GM21528 (cell line): ENCODE results near the gene EGLN2.
"Not testable (repeated sequence)": the region's sequence is repeated elsewhere in the genome, so short reads cannot be mapped to it uniquely, and the experiment has no call there.

Source experiments
- ATAC-seq: cut with Tn5 transposase; IDR thresholded peaks from one replicate; pipeline ENCODE4 v1.9.1; 2021; ENCODE audit warnings: mild to moderate bottlenecking, moderate library complexity; ENCODE audit not compliant: unreplicated experiment, low FRiP score

EGLN2 gene

DNA sequence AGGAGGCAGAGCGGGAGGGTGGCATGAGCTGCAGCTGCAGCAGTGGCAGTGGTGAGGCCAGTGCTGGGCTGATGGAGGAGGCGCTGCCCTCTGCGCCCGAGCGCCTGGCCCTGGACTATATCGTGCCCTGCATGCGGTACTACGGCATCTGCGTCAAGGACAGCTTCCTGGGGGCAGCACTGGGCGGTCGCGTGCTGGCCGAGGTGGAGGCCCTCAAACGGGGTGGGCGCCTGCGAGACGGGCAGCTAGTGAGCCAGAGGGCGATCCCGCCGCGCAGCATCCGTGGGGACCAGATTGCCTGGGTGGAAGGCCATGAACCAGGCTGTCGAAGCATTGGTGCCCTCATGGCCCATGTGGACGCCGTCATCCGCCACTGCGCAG lies 2.0 kb downstream of the EGLN2 start:
- no peak for ATAC-seq

DNA sequence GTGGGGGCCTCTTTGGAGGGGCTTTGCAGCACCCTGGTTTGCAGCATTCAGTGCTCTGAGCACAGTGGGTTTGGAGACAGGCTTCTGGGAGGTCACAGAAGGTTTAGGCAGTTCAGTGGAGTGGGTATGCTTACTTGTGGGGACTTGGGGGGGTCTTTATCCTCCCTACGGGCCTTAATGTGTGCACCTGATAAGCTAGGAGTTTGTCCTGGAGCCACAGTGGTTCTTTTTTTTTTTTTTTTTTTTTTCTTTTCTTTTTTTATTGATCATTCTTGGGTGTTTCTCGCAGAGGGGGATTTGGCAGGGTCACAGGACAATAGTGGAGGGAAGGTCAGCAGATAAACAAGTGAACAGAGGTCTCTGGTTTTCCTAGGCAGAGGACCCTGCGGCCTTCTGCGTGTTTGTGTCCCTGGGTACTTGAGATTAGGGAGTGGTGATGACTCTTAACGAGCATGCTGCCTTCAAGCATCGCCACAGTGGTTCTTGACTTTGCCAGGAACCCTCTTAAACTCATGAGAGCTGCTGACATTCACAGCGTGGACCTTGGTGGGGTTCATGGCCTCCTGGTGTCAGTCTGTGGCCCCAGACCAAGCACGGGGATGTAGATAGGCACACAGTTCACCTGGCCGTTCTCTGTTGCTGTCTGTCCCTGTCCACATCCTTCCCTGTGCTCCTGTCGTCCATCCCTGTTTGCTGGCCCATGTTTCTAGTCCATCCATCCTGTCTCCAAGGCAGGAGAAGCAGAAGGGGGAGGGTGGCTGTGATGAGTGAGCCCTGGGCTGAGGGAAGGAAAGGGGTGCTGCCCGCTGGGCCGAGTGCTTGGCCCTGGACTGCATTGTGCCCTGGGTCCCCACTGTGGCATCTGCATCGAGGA lies 2.7 kb downstream of the EGLN2 start:
- ATAC-seq, result no peak

DNA sequence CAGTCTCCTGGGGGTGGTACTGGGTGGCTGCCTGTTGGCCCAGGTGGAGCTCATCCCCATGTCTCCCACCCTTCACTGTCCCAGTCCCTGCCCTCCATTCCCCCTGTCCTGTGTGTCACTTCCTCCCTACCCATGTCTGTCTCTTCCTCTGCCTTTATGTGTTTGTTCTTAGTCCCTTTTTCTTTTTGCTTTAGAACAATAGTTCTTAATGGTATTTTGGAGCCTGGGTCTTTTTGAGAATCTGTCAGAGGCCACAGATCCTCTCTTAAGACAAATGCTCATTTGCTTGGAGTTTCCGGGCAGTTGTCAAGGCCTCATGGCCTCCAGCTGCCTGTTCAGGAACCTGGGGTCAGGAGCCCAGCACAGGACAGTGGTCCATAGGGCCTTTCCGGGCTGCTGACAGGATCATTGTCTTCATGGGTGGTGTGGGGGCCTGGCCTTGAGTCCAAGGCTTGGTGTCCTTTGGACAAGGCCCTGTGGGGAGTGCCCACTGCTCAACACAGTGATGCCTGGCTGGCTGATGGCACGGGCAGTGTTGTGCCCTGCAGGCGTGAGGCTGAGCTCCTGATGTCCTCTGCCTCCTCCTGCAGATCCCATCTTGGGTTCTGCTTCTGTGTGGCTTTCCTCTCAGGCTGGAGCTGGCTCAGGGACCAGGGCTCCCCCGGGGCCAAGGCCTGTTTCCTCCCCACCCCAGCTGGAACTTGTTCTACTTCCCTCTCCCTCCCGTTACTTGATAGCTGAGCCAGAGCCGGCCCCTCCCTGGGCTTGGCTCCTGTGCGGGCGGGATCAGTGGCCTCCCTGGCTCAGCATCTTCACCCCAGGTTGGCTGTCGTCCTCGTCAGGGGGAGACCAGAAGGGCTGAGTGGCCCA lies 3.5 kb downstream of the EGLN2 start:
- no peak for ATAC-seq

DNA sequence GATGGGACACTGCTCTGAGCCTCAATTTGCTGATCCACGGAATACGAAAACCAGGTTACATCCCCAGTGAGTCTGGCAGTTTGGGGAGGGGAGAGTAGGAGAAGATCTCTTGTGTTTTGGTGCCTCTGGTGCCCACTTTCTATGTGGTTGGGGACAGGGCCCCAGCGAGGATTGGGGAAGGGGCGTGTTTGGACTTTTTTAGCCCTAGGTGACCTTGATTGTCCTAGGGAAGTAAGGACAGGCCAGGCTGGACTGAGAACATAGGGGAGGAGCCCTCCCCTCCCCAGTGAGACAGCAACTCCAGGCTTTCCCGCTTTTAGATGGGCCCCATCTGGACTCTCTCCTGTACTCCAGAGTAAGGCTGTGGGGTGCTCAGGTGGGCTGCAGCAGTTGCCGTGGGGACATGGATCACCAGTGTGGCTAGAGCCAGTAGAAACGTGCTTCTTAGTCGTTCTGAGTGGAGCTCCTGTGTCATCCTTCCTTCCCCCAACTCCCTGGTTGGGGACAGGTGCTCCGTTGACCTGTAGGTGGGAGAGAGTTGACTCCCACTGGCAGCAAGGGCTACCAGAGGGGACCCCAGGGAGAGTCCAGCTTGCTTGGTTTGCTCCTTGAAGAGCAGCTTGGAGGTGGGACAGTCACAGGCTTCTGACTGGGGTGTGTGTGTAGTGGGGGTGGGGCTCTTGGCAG lies 4.3 kb downstream of the EGLN2 start:
- ATAC-seq, result no peak

DNA sequence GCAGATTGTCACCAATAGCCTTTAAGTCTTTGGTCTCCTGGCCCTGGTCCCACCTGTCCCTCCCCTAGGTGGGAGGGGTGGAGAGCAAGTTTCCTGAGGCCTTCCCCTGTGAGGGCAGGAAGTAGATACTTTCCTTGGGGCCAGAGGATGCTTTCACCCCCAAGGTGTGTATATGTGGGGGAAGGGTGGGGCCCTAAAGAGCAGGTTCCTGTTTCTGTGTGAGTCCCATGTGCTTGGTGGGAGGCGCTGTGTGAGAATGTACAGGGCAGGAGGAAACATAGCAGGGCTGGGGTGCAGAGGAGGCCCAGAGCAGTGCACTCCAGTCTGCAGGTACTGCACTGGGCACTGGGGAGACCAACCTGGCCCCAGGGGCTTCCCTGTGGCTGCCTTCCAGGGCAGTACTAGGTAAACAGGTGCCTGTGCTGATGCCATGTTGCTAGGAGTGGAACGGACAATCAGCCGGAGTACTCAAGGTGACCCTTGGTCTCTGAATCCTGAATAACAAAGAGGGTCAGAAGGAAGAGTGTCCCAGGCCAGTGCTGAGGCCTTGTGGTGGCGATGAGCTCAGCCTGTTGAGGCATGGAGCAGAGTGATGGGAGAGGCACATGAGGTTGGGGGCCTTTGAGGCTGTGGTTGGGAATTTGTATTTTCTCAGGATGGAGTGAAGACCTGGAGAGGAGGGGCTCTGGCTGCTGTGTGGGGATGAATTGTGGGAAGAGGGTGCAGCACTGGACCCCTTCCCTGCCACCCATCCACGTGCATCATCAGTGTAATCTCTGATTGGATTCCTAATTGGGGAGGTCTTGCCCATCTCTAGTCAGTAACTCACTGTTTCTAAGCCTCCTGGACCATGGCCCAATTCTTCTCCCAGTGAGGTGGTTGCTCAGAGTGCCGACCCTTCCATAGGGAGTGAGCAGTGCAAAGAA lies 5.1 kb downstream of the EGLN2 start:
- ATAC-seq, result no peak

DNA sequence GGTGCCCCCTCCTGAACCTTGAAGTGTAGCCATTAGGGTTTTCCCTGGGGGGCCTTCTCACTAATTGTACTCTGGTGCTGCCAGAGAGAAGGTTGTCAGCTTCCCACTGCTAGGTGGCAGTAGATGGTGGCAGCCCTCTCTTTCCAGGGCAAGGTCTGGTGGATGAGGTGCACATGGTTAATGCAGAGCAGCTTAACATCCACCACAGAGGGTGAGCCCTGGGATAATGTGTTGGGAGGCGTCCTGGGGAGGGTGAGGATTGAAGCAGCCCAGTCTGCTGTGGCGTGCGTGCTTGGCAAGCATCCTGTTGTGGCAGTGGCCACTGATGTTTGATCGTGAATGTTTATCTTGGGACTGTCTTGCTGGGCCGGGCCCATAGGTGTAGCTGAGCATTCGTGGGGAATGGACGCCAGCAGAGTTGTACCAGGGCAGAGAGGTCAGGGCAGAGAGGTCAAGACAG lies 5.8 kb downstream of the EGLN2 start:
- ATAC-seq, result no peak

DNA sequence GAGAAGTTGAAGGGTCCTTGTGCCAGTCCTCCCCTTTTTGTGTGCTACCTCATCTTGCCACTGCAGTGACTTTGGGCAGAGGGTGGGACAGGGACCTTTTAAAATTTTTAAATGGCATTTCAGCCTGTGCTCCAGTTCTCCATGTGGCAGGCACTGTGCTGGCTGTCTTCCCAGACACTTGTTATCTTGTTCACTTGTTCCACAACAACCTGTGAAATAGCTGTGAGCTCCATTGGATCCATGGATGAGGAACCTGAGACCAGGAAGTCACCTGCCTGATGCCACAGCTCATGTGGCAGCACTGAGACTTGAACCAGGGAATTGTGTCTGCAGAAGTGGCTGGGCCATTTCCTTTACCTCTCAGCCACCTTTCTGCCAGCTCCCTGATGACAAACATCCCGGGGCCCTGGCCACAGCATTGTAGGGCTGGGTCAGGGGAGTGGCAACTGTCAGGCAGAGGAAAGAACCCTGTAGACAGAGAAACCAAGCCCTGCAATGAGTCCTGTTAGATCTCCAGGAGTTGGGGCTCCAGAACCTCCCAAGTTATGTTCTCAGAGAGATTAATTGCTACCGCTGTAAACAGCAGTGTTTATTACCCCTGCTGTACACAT lies 6.4 kb downstream of the EGLN2 start:
- ATAC-seq, result no peak

DNA sequence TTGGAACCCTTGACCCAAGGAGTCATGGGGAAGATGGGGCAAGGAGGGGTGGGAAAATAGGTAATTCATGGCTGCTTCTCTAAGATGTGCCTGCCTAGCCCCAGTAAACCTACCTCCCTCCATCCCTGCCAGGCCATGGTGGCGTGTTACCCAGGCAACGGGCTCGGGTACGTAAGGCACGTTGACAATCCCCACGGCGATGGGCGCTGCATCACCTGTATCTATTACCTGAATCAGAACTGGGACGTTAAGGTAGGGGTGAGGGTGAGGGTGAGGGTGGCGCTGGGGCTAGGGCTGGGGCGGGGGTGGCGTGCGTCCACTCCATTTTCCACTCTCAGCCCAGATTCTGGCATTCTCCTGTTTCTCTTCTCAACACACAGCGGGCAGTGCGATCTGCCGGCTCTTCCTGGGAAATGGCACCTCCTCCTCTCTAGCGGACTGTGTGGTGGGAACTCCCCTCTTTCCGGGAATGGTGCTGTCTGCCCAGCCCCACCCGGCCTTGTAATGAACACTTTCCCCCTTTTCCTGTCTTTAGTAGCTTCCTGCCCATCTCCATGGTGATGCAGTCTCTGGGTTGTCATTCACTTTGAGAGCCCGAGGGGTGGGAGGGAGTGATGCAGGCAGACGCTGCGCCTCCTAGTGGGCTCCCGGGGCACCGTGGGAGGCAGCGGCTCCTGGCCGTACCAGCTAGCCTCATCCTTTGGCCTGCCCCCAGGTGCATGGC lies 7.6 kb downstream of the EGLN2 start:
- ATAC-seq, result no peak

DNA sequence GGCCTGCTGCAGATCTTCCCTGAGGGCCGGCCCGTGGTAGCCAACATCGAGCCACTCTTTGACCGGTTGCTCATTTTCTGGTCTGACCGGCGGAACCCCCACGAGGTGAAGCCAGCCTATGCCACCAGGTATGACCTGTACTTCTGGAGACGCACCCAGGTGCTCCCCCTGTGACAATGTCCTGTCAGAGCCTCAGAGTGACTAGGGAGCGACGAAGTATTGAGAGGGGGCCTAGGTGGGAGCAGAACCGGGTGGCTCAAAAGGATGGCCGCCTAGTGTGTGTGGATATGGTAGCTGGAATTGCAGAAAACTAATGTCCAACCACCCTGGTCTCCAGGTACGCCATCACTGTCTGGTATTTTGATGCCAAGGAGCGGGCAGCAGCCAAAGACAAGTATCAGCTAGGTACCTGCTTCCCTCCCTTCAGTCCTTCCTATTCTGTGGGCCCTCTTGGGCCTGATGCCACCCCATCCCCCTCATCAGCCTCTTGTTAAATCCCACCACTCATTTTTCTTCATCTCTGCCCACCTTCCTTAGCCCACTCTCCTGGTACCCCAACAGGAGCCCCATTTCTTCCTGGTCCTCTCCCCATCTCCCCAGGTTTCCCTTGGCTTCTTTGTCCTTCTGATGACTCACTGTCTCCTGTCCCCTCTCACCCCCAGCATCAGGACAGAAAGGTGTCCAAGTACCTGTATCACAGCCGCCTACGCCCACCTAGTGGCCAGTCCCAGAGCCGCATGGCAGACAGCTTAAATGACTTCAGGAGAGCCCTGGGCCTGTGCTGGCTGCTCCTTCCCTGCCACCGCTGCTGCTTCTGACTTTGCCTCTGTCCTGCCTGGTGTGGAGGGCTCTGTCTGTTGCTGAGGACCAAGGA lies 8.4 kb downstream of the EGLN2 start:
- no peak for ATAC-seq

DNA sequence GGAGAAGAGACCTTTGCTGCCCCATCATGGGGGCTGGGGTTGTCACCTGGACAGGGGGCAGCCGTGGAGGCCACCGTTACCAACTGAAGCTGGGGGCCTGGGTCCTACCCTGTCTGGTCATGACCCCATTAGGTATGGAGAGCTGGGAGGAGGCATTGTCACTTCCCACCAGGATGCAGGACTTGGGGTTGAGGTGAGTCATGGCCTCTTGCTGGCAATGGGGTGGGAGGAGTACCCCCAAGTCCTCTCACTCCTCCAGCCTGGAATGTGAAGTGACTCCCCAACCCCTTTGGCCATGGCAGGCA lies 9.0 kb downstream of the EGLN2 start:
- no peak for ATAC-seq

DNA sequence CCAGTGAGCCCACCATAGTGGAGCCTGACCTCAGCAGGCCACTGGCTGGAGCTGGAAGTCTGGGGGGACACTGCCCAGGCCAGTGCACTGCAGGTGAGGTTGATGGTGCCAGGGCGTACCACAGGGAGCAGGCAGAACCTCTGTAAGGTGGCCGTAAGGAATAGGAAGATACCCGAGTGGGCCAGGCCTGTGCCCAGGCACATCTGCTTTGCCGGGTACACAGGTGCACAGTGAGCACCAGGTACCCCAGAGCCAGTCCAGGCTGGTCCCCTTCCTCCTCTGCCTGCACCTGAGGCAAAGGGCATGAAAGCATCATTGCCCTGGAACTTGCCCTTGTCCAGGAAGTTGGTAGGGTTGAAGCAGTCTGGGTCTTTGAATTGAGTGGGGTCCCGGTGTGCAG lies 9.5 kb downstream of the EGLN2 start:
- ATAC-seq, result no peak

DNA sequence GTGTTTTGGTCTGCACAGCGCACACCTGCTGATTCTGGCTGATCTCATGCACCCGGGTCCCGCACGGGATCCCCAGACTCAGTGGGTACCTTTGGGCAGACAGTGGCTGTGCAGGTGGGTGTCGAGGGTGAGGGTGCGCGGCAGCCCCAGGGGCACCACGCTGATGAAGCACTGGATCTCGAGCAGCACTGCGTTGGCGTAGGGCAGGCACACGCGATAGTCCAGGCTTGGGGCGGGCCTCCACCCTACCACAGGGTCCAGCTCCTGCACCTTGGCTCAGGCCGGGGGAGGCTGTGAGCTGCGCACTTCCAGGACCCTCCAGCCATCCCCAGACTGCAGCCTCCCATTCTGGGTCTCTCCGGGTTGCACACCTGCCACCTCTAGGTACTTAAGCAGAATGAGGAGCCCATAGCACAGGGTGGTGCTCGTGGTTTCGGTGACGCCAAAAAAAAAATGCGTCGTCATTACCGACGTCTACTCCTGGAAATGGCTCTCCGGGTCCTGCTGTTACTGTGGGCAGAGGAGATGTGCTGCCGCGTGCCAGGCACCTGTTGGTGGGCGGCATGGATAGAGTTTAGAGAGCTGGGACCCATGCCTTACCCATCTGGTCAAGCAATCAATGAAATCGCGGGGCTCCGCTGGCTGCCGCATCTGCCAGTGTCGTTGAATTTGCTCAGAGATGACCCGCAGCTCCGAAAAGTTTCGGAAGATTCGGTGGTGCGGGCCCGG lies 10.5 kb downstream of the EGLN2 start:
- ATAC-seq, result no peak

DNA sequence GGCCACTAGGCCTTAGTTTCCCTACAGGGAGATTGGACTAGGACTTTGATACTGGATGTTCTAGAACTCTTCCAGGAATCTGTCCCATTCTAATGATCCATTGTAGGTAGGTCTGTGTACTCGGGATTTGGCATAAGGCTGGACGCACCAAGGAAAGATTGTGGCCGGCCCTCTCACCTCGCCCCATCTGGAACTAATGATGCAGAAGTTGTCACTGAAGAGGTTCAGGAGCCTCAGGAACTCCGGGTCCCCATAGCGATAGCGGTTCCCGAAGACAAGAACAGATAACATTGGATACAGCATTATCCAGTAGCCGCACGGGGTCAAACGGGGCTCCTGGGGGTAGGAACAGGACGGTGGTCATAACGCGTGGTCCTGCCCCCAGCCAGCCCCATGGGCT lies 11.2 kb downstream of the EGLN2 start:
- ATAC-seq, result no peak

DNA sequence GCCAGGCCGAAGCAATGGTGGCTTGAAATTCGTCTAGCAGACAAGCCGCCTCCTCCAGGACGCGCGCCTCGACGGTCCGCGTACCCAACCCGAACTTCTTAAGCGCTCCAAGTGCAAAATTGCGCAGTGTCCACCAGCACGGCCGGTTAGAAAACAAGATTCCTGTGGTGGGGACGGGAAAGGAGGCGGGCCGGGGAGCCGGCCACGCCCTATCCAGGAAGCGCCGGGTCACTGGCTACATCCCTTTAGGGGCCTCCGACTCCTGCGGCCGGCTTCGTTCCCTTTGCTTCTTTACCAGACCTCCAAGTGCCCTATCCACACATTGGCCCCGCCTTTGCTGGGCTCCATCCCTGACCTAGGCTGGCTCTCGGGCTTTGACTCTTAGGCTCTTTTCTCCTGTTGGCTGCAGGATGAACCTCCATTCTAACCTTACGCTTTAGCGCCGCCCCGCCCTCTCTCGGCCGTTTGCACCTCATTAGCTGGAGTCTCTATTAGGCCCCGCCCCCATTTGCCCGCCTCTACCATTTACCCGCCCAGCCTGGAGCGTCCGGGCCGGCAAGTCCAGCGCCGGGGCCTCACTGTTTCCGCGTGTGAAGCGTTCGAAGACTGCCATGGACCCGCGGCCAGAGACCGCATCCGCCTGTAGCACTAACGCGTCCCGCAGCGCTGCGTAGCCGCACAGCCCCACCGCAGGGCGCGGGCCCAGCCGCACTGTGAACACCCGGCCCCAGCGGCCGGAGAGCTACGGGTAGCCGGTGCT lies 11.8 kb downstream of the EGLN2 start:
- ATAC-seq, result peak; percentile 66

DNA sequence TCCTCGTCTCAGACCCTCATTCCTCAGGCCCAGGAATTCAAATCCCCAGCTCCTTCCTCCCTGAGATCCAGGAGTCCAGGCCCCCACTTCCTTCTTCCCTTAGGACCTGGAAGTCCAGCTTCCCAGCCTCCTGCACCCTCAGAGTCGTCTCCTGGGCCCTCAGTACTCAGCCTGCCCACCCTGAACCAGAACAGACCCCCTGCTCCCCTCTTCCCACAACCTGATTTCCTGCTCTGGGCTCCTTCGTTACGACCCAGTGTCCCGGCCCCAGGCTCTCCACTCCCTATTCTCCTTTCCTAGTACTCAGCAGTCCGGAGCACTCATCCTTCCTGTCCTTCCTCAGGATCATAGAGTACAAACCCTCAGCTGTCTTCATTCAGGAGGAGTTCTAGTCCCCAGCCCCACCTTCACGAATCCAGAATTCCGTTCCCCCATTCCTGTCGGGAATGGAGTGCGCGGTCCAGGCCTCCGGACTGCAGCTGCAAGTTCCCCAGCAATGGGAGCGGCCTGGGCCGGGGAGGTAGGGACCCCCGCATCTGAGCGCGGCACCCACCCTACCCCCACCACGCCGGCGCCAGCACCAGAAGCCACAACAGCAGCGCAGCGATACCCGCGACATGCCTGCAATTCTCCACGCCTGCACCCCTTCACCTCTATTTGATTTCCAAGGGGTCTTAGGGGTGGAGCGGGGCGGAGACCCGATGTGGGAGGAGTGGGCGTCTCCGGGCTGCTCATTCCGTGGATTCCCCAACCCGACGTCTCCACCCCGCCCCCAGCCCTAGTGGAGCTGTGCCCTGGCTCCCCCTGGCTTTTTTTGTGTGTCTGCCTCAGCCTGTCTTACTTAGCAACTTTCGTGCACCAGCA lies 12.7 kb downstream of the EGLN2 start:
- ATAC-seq, result no peak

DNA sequence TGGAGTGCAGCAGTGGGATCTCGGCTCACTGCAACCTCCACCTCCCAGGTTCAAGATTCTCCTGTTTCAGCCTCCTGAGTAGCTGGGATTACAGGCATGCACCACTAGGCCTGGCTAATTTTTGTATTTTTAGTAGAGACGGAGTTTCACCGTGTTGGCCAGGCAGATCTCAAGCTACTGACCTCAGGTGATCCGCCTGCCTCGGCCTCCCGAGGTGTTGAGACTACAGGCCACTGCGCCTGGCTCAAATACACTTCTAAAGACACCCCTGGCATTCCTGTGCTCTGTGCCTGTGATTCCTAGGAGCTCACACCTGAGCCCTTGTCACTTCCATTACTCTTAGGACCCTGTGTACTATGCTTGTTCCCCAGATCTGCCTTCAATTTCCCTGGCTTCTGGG lies 13.6 kb downstream of the EGLN2 start:
- not testable (repeated sequence) for ATAC-seq
